Keratinocyte (primary cell): ENCODE data around the gene TMEM30B.

ENCODE experiments used
- EZH2 ChIP-seq: IDR thresholded peaks from one replicate; pipeline ENCODE4 v1.6.1; 2012; ENCODE audit warnings: inconsistent platforms, mild to moderate bottlenecking, low read length, moderate library complexity
- TF ChIP-seq, protein P1 (sequence below), 3 experiments: IDR thresholded peaks in 1 of 3; conservative IDR thresholded peaks in 1 of 3; optimal IDR thresholded peaks in 1 of 3; 2 replicates in 2 of 3; 3 replicates in 1 of 3; pipeline versions ENCODE3 to v1.5.1; 2011; ENCODE audit warnings: low read length in 3 of 3, mild to moderate bottlenecking in 3 of 3, moderate library complexity in 2 of 3, control low read depth in 1 of 3, inconsistent platforms in 1 of 3; ENCODE audit not compliant: insufficient read depth in 2 of 3; ENCODE audit errors: extremely low read depth in 1 of 3

DNA sequence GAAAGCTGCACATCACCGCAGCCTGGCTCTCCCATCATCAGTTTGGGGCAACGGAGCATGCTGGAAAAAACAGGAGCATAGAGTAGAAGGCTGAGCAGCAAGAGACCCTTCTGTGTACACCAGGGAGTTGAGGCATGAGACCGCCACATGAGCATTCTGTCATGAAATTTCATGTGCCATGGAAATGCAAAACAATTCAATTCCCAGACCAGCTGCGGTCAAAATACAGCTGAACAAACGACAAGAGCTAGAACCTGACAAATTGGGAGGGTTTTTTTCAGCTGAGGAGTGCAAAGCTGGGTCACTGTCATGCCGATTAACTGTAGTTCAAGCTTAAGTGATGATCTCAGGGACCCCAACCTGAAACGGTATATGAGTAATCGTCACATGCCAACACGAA lies 37.1 kb downstream of the TMEM30B start:
- TF ChIP-seq, protein P1, sequence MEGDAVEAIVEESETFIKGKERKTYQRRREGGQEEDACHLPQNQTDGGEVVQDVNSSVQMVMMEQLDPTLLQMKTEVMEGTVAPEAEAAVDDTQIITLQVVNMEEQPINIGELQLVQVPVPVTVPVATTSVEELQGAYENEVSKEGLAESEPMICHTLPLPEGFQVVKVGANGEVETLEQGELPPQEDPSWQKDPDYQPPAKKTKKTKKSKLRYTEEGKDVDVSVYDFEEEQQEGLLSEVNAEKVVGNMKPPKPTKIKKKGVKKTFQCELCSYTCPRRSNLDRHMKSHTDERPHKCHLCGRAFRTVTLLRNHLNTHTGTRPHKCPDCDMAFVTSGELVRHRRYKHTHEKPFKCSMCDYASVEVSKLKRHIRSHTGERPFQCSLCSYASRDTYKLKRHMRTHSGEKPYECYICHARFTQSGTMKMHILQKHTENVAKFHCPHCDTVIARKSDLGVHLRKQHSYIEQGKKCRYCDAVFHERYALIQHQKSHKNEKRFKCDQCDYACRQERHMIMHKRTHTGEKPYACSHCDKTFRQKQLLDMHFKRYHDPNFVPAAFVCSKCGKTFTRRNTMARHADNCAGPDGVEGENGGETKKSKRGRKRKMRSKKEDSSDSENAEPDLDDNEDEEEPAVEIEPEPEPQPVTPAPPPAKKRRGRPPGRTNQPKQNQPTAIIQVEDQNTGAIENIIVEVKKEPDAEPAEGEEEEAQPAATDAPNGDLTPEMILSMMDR (optimal IDR thresholded peaks at IDR 0.05 in 1 of 3, IDR thresholded peaks at IDR 0.05 in 1 of 3, conservative IDR thresholded peaks at IDR 0.05 in 1 of 3; ENCODE audit: extremely low read depth in 1 of 3, insufficient read depth in 2 of 3, low read length in 3 of 3) = no peak
- TF ChIP-seq EZH2 = no peak
